GM23338 (cell line): ENCODE measurements around the gene DHRS3. TPM values are rescaled to one million over a fixed set of nuclear protein-coding genes. Genes with fewer than 3 reads are reported as not detected.

Experiments
- ATAC-seq: fragments of 200-7000 bp; cut with Tn5 transposase; 3 replicates; pipeline ENCODE4 v1.9.1; 2020
- DNase-seq: peaks from one replicate; pipeline ENCODE4 v3.0.0-alpha.2; 2015; ENCODE audit warnings: low spot score
- H2AFZ ChIP-seq: fragments of 200-600 bp; sonication (generic); 2 replicates; pipeline ENCODE4 v1.8.0; 2016; ENCODE audit warnings: antibody characterized with exemption, mild to moderate bottlenecking, moderate library complexity
- H3F3A ChIP-seq: fragments of 200-600 bp; sonication (generic); replicated peaks from 2 replicates; pipeline ENCODE4 v1.8.0; 2017; ENCODE audit warnings: antibody characterized with exemption, mixed run types, low read depth
- H3K27ac ChIP-seq: fragments of 200-600 bp; sonication (generic); 2 replicates; pipeline ENCODE4 v1.6.1; 2016; ENCODE audit warnings: low read depth
- H3K27me3 ChIP-seq: fragments of 200-600 bp; sonication (generic); 2 replicates; pipeline ENCODE4 v1.8.0; 2016; ENCODE audit warnings: mild to moderate bottlenecking, mixed run types, moderate library complexity; ENCODE audit not compliant: insufficient read depth
- H3K36me3 ChIP-seq: fragments of 200-600 bp; sonication (generic); 2 replicates; pipeline ENCODE4 v1.8.0; 2016; ENCODE audit warnings: mild to moderate bottlenecking; ENCODE audit not compliant: insufficient read depth
- H3K4me1 ChIP-seq: fragments of 200-600 bp; sonication (generic); 2 replicates; pipeline ENCODE4 v1.8.0; 2016; ENCODE audit warnings: mild to moderate bottlenecking, moderate library complexity; ENCODE audit not compliant: insufficient read depth
- H3K4me2 ChIP-seq: fragments of 200-600 bp; sonication (generic); 2 replicates; pipeline ENCODE4 v1.7.1; 2017; ENCODE audit warnings: mixed run types
- H3K4me3 ChIP-seq: fragments of 200-600 bp; sonication (generic); 2 replicates; pipeline ENCODE4 v1.6.1; 2016; ENCODE audit warnings: mixed run types
- H3K79me2 ChIP-seq: fragments of 200-600 bp; sonication (generic); replicated peaks from 2 replicates; pipeline ENCODE4 v1.8.0; 2017; ENCODE audit warnings: mild to moderate bottlenecking; ENCODE audit not compliant: insufficient read depth
- H3K9me2 ChIP-seq: fragments of 200-600 bp; sonication (generic); 2 replicates; pipeline ENCODE4 v1.8.0; 2017; ENCODE audit not compliant: insufficient read depth
- H4K20me1 ChIP-seq: fragments of 200-600 bp; sonication (generic); replicated peaks from 2 replicates; pipeline ENCODE4 v1.8.0; 2017; ENCODE audit warnings: mild to moderate bottlenecking; ENCODE audit not compliant: insufficient read depth
- H3K27ac Mint-ChIP-seq: 2 replicates; pipeline ENCODE4 v1.8.0; 2020; ENCODE audit warnings: inconsistent platforms, mild to moderate bottlenecking, moderate library complexity, mixed read lengths
- H3K27me3 Mint-ChIP-seq: 3 replicates; pipeline ENCODE4 v1.8.0; 2022; ENCODE audit warnings: low read depth, mild to moderate bottlenecking, moderate library complexity, mixed read lengths, inconsistent platforms; ENCODE audit not compliant: insufficient read depth, poor library complexity
- H3K36me3 Mint-ChIP-seq: 3 replicates; pipeline ENCODE4 v1.8.0; 2021; ENCODE audit warnings: low read depth, mild to moderate bottlenecking, inconsistent platforms, moderate library complexity, mixed read lengths
- H3K4me1 Mint-ChIP-seq: 3 replicates; pipeline ENCODE4 v1.8.0; 2020; ENCODE audit warnings: mild to moderate bottlenecking, inconsistent platforms, mixed read lengths
- H3K4me3 Mint-ChIP-seq: 3 replicates; pipeline ENCODE4 v1.8.0; 2021; ENCODE audit warnings: moderate library complexity, mild to moderate bottlenecking, inconsistent platforms, mixed read lengths
- H3K9me3 Mint-ChIP-seq: 3 replicates; pipeline ENCODE4 v1.8.0; 2020; ENCODE audit warnings: moderate library complexity, mild to moderate bottlenecking, inconsistent platforms, mixed read lengths
- CREB1 ChIP-seq: fragments of 250-450 bp; sonication (Bioruptor Pico); IDR thresholded peaks from 2 replicates; pipeline ENCODE4 v1.5.0; 2020; ENCODE audit warnings: low read depth, mild to moderate bottlenecking, moderate library complexity
- CTCF ChIP-seq, 2 experiments: fragments of 200-600 bp in 1 of 2; sonication (generic) in 1 of 2; conservative IDR thresholded peaks; 2 replicates each; pipeline versions ENCODE4 v1.5.1 to v1.6.1; 2016 to 2017; ENCODE audit warnings: antibody characterized with exemption in 2 of 2, low read depth in 2 of 2, mild to moderate bottlenecking in 2 of 2, moderate library complexity in 1 of 2
- ETS1 ChIP-seq: IDR thresholded peaks from 2 replicates; pipeline ENCODE4 v1.6.1; 2016; ENCODE audit warnings: antibody characterized with exemption
- EZH2 ChIP-seq: fragments of 200-600 bp; sonication (generic); IDR thresholded peaks from one replicate; pipeline ENCODE4 v1.8.0; 2017; ENCODE audit warnings: antibody characterized with exemption, mild to moderate bottlenecking, low read depth; ENCODE audit not compliant: unreplicated experiment
- EZH2phosphoT487 ChIP-seq: fragments of 200-600 bp; sonication (generic); IDR thresholded peaks from one replicate; pipeline ENCODE4 v1.8.1; 2018; ENCODE audit warnings: antibody characterized with exemption; ENCODE audit not compliant: unreplicated experiment
- NANOG ChIP-seq: IDR thresholded peaks from 2 replicates; pipeline ENCODE4 v1.6.1; 2016; ENCODE audit warnings: antibody characterized with exemption, borderline replicate concordance
- POLR2AphosphoS5 ChIP-seq: IDR thresholded peaks from 2 replicates; pipeline ENCODE4 v1.6.1; 2016; ENCODE audit warnings: antibody characterized with exemption, low read depth
- STAT1 ChIP-seq: IDR thresholded peaks from one replicate; pipeline ENCODE4 v1.6.1; 2016; ENCODE audit warnings: antibody characterized with exemption; ENCODE audit not compliant: unreplicated experiment
- ZNF114 ChIP-seq: fragments of 250-450 bp; sonication (Bioruptor Pico); IDR thresholded peaks from 2 replicates; pipeline ENCODE4 v1.5.0; 2020; ENCODE audit warnings: mild to moderate bottlenecking, moderate library complexity
- ZNF331 ChIP-seq: fragments of 250-450 bp; sonication (Bioruptor Pico); IDR thresholded peaks from 2 replicates; pipeline ENCODE4 v1.5.0; 2020; ENCODE audit warnings: low read depth, mild to moderate bottlenecking, moderate library complexity
- polyA plus RNA-seq: library from polyadenylated mRNA; unstranded; fragments of >200 nt; fragmentation: Nextera tagmentation; extraction: Ambion mirVana; gene quantifications from 2 replicates; pipeline ENCODE4 v1.2.1, GENCODE V29; 2016
- total RNA-seq: library from RNA; depleted of rRNA; stranded (reverse); fragments of >200 nt; shearing (Covaris generic); gene quantifications from 2 replicates; pipeline ENCODE4 v1.2.3, GENCODE V29; 2014

DHRS3 gene
- total and polyA plus RNA-seq, 2 experiments from 2014 or later, result 21.0 to 26.0 TPM

- H2AFZ ChIP-seq, result no peak overlapping the region
- peaks cover 7% of the 10 kb centered on the region for H3K27me3 Mint-ChIP-seq
- ATAC-seq (peak; percentile 14; the same call in 2 of the 3 replicates), DNase-seq (no peak)
- no peak overlapping the region for H3K27ac Mint-ChIP-seq
- no peak overlapping the region for H3K4me3 Mint-ChIP-seq
- no peak overlapping the region for H3K4me2 ChIP-seq
- no peaks in the 10 kb centered on the region for H3K9me2 ChIP-seq
- H3K4me1 ChIP-seq, result peaks cover 40% of the 10 kb centered on the region
- peaks cover 4% of the 10 kb centered on the region; the same call in 1 of the 2 replicates for H4K20me1 ChIP-seq
- H3K36me3 ChIP-seq, result no peaks in the 10 kb centered on the region
- H3K4me3 ChIP-seq, result no peak overlapping the region
- H3K9me3 Mint-ChIP-seq, result no peaks in the 10 kb centered on the region
- no peaks in the 10 kb centered on the region for H3K27me3 ChIP-seq
- peaks cover 27% of the 10 kb centered on the region for H3K36me3 Mint-ChIP-seq
- peaks cover 46% of the 10 kb centered on the region for H3K4me1 Mint-ChIP-seq
- TF ChIP-seq CTCF (conservative IDR thresholded peaks at IDR 0.05; ENCODE audit: low read depth in 2 of 2) (no peak), NANOG (no peak), STAT1 (no peak), ZNF114 (CRISPR knock-in tag) (no peak), CREB1 (CRISPR knock-in tag) (no peak), EZH2 (no peak), ZNF331 (no peak), ETS1 (no peak)
- H3K79me2 ChIP-seq, result peaks cover 55% of the 10 kb centered on the region
- H3F3A ChIP-seq, result 0 out of 2 replicates have a peak, but pooled peaks cover 4% of the 10 kb centered on the region
- no peak overlapping the region for H3K27ac ChIP-seq
Observed at GRCh38 chr1:12604114-12604874, 13.7 kb downstream of the DHRS3 start.

- no peaks in the 10 kb centered on the region for H3K36me3 ChIP-seq
- no peak overlapping the region for H3K4me3 Mint-ChIP-seq
- 0 out of 2 replicates have a peak, but pooled peaks cover 4% of the 10 kb centered on the region for H3F3A ChIP-seq
- ATAC-seq, result no peak
- H3K27me3 ChIP-seq, result no peaks in the 10 kb centered on the region
- no peaks in the 10 kb centered on the region for H3K9me3 Mint-ChIP-seq
- no peak overlapping the region for H3K4me3 ChIP-seq
- DNase-seq, result no peak
- peaks cover 7% of the 10 kb centered on the region for H3K27me3 Mint-ChIP-seq
- H4K20me1 ChIP-seq, result peaks cover 4% of the 10 kb centered on the region; the same call in 1 of the 2 replicates
- H3K27ac Mint-ChIP-seq, result no peak overlapping the region
- H3K4me2 ChIP-seq, result no peak overlapping the region
- H3K36me3 Mint-ChIP-seq, result peaks cover 20% of the 10 kb centered on the region
- H3K4me1 Mint-ChIP-seq, result peaks cover 43% of the 10 kb centered on the region
- peaks cover 42% of the 10 kb centered on the region for H3K4me1 ChIP-seq
- H2AFZ ChIP-seq, result no peak overlapping the region
- H3K9me2 ChIP-seq, result no peaks in the 10 kb centered on the region
- peaks cover 54% of the 10 kb centered on the region for H3K79me2 ChIP-seq
- no peak overlapping the region for H3K27ac ChIP-seq
- TF ChIP-seq CREB1 (CRISPR knock-in tag) (no peak), POLR2AphosphoS5 (no peak), ETS1 (no peak), STAT1 (no peak), ZNF114 (CRISPR knock-in tag) (no peak), NANOG (no peak), EZH2phosphoT487 (no peak), CTCF (conservative IDR thresholded peaks at IDR 0.05; ENCODE audit: low read depth in 2 of 2) (no peak)
Observed at GRCh38 chr1:12603224-12603623, 14.8 kb downstream of the DHRS3 start.
